ENCODE data around the gene DGLUCY.
"Not testable (repeated sequence)": the region's sequence is repeated elsewhere in the genome, so short reads cannot be mapped to it uniquely, and the experiment has no call there.

The DGLUCY gene

DNA sequence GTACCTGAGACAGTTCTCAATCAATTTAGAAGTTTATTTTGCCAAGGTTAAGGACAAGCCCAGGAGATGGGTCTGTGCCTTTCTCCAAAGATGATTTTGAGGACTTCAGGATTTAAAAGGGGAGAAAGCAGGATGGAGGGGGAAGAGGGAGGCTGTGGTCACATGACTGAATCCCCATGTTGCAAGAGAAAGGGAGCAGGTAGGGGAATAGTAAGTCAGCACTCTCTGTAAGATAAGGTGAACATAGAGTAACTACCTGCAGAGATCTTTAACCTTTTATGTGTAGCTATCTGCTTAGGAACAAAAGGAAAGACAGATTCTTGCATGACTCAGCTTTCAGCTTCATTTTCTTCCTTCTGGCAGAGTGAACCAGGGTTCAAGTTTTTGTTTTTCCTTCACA is 25.9 kb downstream of the DGLUCY start:
- DNase-seq (ENCODE audit: low read depth): no peak

DNA sequence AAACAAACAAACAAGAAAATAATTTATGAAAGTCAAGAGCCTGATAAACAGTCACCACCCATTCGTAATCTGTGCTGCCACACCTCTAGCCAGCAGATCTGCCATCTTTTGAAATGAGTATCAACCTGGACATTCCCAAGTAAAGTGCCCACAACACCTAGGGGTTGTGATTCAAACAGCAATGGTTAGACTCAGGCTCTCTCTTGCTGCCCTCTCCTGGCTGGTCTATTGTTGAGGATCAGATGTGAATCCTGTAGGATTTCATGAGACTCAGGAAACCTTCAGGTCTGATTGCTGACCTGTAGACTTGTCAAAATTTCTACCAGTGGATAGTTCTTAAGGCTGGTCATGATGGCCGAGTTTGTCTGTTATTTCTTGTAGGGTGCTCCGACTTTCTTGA is 26.8 kb downstream of the DGLUCY start:
- DNase-seq (ENCODE audit: low read depth): peak; percentile 27

DNA sequence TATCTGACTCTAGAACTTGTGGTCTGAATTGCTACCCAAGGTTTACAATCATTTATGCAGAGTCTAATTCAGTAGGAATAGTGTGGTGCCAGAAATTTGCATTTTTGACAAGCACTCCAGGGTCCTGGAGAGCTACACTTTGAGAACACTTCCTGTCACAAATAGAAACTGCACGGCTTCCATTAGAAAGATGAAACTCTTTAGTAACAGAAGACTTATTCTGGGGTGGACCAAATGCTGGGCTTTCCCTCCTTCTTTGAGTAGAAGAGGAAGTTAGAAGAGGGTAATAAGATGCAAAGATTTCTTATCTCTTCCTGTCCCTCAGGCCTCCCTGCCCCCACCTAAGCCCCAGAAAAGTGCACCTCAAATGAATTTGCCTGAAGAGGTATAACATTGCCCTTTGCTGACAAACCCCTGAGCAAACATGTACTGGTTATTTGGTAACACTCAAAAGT is 28.4 kb downstream of the DGLUCY start:
- DNase-seq (ENCODE audit: low read depth): no peak

DNA sequence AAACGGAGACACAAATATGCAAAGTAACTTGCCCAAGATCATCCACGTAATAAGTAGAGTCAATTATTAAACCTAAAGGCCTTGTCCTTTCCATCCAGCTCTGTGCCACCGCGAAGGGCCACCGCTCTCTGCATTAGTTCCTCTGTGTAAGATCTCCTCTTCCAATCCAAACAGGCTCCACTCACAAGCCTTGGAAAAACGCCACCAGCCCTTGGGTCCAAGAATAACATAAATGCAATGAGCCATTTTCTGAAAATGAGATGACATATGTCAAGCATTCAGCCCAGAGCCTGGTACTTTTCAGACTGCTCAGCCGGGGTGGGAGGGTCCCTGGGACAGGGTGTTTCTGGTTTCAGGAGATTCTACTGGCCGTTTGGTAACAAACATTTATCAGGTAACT is 30.0 kb downstream of the DGLUCY start:
- DNase-seq (ENCODE audit: low read depth): no peak

DNA sequence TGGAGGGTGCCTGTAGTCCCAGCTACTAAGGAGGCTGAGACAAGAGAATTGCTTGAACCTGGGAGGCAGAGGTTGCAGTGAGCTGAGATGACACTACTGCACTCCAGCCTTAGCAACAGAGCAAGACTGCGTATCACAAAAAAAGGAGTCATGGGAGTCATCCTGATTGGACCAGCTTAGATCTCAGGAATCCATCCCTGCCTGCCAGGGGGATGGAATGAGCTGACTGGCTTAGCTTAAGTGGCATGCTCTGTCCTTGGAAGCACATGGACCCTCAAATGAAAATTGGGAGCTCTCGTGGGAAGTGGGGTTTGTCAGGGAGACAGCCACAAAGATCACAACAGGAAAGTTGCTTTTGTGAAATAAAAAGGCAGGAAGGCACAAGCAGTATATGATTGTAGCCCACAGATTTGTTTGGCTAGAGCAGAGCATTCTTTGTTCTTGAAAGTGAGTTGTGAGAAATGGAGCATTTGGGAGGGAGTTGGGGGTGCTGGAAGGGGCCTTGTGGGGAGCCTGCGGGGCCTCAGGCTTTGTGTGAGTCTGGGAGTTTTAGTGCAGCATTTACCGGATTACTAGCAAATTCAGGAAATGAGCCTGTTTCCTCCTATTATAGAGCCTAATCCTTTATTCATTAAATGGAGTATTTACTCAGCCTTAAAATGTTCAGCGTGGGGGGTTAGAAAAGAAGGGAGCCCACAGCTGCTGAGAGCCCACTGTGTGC is 30.7 kb downstream of the DGLUCY start:
- peak; percentile 83 for DNase-seq (ENCODE audit: low read depth)

DNA sequence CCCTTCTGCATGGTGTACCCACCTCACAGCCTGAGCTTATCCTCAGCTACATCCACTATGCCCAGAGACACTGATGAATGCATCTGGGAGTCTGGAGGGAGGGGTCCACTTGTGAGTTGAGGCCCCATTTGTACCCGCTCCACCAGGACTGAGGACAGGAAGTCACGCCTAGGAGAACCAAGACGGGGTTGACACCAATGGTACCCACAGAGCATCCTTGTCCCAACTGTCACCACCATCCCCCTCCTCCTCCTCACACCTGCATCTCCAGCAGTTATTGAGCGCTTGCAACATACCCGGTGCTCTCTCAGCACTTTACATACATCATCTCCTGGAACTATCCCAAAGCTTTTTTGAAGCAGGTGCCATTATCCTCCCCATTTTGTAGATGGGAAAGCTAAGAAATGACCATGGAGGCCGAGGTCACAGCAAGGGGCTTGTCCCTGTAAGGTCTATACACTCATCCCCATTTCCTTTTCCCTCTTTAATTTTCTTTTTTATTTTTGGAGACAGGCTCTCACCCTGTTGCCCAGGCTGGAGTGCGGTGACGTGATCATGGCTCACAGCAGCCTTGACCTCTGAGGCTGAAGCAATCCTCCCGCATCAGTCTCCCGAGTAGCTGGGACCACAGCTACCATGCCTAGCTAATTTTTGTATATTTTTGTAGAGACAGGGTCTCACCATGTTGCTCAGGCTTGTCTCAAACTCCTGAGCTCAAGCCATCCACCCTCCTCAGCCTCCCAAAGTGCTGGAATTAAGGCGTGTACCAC is 31.7 kb downstream of the DGLUCY start:
- DNase-seq (ENCODE audit: low read depth): no peak

DNA sequence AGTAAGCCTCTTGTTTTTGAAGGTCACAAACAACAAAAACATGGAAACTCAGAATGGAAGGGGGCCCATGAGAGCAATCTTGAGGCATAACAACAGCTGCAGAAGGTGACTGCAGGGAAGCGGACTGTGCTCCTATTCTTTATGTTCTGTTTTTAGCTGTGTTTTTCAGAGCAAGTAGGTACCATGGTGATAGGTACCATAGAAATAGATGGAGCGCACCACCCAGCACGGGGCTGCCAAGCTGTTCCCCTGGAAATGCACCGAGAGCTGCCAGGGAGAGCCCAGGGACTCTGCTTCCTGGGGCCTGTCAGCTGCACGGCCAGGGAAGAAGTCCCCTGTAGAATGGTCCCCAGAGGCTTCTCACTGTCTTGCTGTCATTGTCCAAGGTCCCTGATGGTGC is 32.8 kb downstream of the DGLUCY start:
- DNase-seq (ENCODE audit: low read depth): no peak

DNA sequence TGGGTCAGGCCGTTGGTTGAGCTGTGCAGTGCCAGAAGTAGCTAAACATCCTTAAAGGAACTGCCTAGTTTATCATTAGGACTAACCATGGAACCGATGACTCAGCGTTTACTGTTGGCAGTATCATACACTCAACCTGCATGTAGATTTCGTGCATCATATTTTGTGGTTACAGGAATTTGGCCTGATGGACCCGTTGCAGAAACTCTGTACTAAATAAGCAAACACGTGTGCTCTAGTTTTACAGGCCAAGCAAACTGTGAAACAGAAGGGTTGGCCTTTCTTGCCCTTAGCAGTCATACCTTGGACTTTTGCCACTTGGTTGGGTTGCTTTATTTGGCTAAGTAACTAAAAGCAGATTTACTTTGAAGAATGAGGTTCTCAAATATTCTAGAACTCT is 35.6 kb downstream of the DGLUCY start:
- DNase-seq (ENCODE audit: low read depth): peak; percentile 100

DNA sequence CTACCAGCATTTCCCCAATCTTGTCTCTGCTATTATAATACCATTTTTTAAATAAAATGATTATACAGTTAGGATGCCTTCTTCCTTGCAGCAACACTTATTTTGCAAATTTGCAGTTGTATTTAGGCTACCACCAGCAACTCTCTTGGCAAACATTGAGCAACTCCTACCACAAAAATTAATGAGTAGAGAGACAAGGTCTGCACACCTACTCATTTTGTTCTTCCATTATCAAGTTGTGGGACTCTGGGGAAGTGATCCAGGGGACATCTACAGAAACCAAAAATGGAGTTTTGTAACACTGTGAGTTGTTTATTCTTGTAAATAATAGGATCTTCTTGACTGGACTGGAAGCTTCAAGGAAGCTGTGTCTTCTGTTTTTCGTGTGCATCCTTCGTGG is 38.6 kb downstream of the DGLUCY start:
- no peak for DNase-seq (ENCODE audit: low read depth)

DNA sequence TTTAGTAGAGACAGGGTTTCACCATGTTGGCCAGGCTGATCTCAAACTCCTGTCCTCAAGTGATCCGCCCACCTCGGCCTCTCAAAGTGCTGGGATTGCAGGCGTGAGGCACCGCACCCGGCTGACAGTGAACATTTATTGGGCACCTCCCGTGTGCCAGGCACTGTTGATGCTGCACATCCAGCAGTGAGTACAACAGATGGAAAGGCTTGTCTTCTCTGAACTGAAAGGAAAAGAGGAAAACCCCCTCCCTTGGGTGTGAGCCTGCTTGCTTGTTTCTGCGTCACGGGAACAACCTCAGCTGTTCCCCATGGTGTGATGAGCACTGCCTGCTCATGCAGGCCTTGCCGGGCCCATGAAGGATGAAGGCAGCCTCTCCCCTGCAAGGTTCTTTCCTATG is 39.5 kb downstream of the DGLUCY start:
- DNase-seq (ENCODE audit: low read depth): no peak

DNA sequence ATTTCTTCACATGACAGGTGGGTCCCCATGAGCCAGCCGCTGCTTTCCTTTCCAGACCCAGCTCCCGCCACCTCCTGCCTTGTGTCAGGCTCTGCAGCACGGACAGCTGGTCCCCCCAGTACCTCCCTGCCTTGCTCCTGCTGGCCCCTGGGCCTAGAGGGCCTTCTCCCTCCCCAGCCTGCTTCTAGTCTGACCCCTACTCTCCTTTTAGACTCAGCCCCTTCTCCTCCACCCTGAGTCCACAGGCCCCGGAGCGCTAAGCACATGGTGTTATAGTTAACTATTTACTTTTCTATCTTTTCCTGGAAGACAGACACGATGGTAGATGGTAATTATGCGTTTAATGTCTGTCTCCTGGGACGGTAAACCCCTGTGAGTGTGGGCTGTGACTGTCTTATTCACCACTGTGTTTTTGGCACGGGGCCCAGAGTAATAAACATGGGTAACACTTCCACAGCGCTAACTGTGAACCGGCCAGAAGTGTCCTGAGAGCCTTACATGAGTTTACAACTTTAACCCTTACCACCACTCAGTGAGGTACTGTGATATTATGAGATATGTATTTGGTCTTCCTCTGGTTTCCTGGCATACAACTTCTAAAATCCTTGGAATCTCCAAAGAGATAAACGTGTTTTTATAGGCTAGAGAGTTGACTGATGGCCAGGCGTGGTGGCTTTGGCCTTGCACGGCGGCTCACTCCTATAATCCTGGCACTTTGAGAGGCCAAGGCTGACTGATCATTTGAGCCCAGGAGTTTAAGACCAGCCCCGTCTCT is 41.2 kb downstream of the DGLUCY start:
- DNase-seq (ENCODE audit: low read depth): peak; percentile 81

DNA sequence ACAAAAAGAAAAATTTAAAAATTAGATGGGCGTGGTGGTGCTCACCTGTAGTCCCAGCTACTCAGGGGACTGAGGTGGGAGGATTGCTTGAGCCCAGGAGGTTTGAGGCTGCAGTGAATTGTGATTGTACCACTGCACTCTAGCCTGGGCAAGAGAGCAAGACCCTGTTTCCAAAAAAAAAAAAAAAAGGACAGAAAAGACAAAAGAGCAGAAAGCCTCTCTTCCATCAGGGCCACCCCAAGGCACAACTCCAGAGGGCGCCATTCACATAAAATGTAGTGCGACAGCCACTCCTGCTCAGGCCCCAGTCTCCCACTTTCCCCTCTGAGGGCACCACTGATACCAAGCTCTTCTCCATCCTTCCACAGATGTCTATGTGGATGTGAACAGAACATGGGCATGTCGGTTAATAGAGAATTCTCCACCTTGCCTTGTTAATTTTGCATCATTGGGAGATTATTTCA is 41.8 kb downstream of the DGLUCY start:
- no peak for DNase-seq (ENCODE audit: low read depth)

DNA sequence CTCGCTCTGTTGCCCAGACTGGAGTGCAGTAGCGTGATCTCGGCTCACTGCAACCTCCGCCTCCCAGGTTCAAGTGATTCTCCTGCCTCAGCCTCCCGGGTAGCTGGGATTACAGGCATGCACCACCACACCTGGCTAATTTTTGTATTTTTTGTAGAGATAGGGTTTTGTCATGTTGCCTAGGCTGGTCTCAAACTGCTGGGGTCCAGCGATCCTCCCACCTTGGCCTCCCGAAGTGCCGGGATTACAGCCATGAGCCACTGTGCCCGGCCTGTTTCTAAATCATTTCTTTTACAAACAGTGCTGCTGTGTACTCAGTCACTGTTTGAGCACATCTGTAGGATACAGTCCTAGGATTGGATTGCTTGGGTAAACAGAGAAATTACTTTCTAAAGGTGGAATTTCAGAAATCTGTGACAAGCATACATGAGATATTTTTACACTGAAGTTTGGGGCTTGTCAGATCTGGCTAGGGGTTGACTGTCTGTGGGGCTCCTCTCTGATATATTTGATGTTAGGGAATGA is 42.3 kb downstream of the DGLUCY start:
- peak; percentile 36 for DNase-seq (ENCODE audit: low read depth)

DNA sequence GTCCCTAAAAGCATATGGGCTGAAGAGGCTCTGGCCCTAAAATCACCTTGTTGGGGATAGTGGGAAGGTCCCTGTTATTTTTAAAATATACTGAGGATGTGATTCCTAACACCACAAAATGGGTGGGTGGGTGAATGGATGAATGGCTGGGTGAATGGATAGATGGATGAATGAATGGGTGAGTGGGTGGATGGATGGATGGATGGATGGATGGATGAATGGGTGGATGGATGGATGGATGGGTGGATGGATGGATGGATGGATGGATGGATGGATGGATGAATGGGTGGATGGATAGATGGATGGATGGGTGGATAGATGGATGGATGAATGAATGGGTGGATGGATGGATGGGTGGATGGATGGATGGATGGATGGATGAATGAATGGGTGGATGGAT is 43.0 kb downstream of the DGLUCY start:
- not testable (repeated sequence) for DNase-seq (ENCODE audit: low read depth)

DNA sequence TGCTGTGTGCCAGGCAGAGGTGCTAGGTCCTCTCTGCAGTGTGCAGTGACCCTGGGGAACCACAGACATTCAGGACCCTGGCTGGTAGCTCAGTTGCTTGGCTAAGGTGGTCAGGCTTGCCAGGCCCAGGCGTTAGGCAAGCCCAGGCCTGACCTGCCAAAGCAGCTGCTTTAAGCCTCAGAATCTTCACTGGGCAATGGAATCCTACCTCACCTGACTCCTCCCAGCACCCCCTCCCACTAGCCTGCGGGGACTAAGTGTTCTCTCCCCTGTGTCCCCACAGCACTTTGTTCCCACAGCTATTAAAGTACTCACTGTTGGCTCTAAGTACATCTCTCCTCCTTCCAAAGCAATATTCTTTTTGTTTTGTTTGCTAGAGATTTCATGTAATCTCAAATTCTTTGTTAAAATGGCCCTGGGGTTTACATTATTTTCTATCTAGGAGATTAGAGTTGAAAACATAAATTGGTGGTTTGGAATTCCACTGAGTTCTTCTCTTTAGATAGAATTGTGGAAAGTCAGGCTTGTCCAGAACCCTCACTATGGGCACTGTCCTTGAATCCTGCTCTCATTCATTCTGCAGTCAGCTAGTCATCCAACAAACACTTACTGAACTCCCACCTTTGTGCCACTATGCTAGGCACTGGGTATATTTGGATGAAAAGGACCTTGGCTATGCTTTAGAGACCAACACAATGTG is 44.4 kb downstream of the DGLUCY start:
- DNase-seq (ENCODE audit: low read depth): no peak

DNA sequence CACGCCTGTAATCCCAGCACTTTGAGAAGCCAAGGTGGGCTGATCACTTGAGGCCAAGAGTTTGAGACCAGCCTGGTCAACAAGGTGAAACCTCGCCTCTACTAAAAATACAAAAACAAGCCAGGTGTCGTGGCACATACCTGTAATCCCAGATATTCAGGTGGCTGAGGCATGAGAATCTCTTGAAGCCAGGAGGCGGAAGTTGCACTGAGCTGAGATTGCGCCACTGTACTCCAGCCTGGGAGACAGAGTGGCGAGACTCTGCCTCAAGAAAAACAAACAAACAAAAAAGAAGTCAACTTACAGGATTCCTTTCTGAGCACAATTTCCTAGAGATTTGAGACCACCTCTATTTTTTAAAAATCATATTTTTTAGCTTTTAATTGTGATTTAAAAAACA is 45.3 kb downstream of the DGLUCY start:
- DNase-seq (ENCODE audit: low read depth): peak; percentile 26

DNA sequence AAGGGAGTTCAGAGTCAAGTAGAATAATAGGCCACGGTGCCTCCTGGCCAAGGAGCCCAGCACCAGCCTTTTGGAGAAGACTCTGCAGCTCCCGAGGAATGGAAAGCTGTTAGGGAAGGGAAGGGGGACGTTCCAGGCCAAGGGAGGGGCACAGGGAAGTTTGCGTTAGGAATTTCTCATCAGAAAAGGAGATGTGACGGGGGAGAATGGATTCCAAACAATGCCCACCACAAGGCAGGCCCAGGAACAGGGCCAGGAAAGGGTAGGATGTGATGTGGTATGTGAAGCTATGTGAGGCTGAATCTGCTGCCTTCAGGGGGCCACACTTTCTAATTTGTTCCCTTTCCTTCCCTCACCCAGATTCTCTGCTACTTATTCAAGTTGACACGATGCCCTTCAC is 46.0 kb downstream of the DGLUCY start:
- no peak for DNase-seq (ENCODE audit: low read depth)

DNA sequence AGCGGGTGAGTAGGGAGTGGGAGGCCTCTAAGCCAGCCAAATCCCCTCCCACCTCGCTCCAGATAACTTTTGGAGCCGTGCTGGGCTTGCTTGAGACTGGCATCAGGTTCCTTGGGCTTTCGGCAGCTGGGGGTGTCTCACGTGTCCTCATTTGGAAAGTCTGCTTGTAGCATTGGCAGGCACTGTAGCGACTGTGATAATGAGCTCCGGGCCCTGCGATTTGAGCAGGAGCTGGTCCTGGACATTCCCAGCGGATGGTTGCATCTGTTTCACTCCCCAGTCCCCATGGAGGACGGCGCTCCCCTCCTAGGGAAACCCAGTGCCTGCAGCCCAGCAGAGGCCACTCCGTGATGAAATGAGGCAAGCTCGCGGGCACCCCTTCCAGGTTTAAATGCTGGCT is 49.4 kb downstream of the DGLUCY start:
- DNase-seq (ENCODE audit: low read depth): no peak

DNA sequence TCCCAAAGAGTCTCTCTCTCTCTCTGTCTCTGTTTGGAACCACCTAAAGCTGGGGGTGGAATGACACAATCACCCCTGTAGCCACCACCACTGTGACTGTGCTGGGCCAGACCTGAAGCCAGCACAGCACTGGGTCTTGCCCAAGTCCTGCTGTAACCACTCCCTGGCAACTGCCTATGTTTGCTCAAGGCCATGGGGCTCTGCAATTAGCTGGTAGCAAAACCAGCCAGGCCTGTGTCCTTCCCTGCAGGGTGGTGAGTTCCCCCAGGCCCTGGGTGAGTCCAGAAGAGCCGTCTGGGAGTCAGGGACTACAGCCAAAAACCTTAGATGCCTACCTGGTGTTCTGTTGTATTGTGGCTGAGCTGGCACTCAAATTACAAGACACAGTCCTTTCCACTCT is 50.8 kb downstream of the DGLUCY start:
- no peak for DNase-seq (ENCODE audit: low read depth)

DNA sequence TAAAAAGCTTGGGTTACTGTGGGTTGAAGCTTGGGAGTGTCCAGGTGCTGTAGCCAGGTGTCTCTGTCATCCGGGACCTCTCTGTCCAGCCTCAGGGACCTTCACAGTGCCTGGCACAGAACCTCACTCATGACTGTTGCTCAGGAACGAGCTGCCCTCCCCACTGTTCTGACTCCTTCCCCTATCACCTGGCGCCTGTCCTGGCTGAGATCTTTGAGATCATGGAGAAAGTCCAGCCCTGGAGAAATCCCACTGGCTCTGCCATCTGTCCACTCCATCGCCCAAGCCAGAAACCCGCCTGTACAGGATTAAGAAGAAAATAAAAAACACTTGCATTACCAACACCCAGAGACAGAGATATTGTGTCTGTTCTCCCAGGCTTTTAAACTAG is 53.5 kb downstream of the DGLUCY start:
- DNase-seq (ENCODE audit: low read depth): no peak

DNA sequence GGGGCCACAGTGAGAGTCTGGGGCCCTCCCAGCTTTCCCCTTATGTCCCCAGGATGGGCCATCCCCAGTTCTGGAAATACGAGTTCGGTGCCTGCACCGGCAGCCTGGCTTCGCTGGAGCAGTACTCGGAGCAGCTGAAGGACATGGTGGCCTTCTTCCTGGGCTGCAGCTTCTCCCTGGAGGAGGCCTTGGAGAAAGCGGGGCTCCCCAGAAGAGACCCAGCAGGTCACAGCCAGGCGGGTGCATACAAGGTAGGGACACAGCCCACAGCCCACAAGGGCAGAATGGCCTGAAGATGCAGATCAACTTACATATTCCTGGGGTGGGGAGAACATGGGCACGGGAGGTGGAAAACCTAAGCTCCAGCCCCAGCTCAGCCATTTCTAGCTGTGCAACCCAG is 56.1 kb downstream of the DGLUCY start:
- no peak for DNase-seq (ENCODE audit: low read depth)
